Measurements from ENCODE around the gene PERCC1.

GRCh38 chr16:1455190-1456171 lies 24.6 kb downstream of the PERCC1 start:
- TF ChIP-seq CTCF (IDR thresholded peaks at IDR 0.05), result no peak
- TF ChIP-seq POLR2A (IDR thresholded peaks at IDR 0.05), result no peak
